Measurements from ENCODE around the gene MCC. TPM values are rescaled to one million over a fixed set of nuclear protein-coding genes. Genes with fewer than 3 reads are reported as not detected.

MCC gene
- total RNA-seq, 1 donor from 2014 or later = 1.1 TPM

DNA sequence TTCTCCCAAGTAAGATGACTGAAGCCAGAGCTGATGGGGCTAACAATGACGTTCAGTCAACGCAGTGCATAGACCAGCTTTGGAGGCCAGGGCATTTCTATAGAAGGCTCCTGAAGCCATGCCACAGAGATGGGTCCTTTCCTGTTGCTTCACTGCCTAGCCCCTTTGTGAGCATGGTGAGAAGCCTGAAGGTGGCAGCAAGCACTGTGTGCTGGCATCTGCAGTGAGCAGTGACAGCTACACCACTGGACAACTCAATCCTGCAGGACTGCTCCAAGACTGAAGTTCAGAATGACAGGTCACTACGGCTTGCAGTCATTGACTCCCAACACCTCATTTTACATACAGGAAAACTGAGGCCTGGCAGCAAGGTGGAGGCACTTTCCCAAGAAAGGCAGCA lies 282.4 kb downstream of the MCC start:
- Mint-ChIP-seq H3K4me1 (no peaks in the 10 kb centered on the region), H3K36me3 (ENCODE audit: low read depth) (no peaks in the 10 kb centered on the region), H3K27ac (no peak overlapping the region), H3K4me3 (no peak overlapping the region), H3K27me3 (peaks cover 4% of the 10 kb centered on the region), H3K9me3 (no peaks in the 10 kb centered on the region)
- intact Hi-C loops (cut with micrococcal nuclease) = no loop called here
- no peak for DNase-seq

DNA sequence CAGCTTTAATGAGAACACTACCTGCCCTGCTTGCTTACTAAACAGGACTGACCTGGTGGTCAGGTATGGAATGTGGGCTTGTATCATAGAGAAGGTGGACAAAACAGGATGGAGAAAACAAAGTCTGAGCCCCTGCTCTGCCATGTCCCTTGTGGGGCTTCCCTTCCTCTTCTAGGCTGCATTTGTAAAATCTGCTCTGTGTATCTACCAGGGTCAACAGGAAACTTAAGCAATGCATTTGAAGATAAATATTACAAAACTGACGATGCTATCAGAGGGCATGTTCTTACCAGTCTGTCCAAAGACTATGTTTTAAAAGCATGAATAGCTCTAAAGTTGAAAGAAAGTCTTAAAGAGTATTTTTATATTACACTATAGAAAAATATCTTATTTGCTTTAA lies 282.9 kb downstream of the MCC start:
- Mint-ChIP-seq H3K4me3 (no peak overlapping the region), H3K36me3 (ENCODE audit: low read depth) (no peaks in the 10 kb centered on the region)

GRCh38 chr5:113204525-113205161 lies 283.6 kb downstream of the MCC start:
- H3K4me1 Mint-ChIP-seq = no peaks in the 10 kb centered on the region
- H3K36me3 Mint-ChIP-seq (ENCODE audit: low read depth) = no peaks in the 10 kb centered on the region
- H3K27me3 Mint-ChIP-seq = no peaks in the 10 kb centered on the region
- no peaks in the 10 kb centered on the region for H3K9me3 Mint-ChIP-seq
- intact Hi-C loops (cut with micrococcal nuclease) = no loop called here
- no peak overlapping the region for H3K27ac Mint-ChIP-seq
- no peak for DNase-seq
- H3K4me3 Mint-ChIP-seq = no peak overlapping the region

More for the DNA sequence above, 282.9 kb downstream of the MCC start:
- DNase-seq = no peak
- Mint-ChIP-seq H3K27ac (no peak overlapping the region), H3K9me3 (no peaks in the 10 kb centered on the region), H3K27me3 (peaks cover 2% of the 10 kb centered on the region), H3K4me1 (no peaks in the 10 kb centered on the region)
- intact Hi-C loops (cut with micrococcal nuclease) = no loop called here

GRCh38 chr5:113203916-113204315 lies 284.3 kb downstream of the MCC start:
- Mint-ChIP-seq H3K9me3 (no peaks in the 10 kb centered on the region), H3K27ac (no peak overlapping the region), H3K4me3 (no peak overlapping the region), H3K4me1 (no peaks in the 10 kb centered on the region), H3K36me3 (ENCODE audit: low read depth) (no peaks in the 10 kb centered on the region), H3K27me3 (peaks cover 2% of the 10 kb centered on the region)
- no peak for DNase-seq
- intact Hi-C loops (cut with micrococcal nuclease) = no loop called here

- H3K36me3 Mint-ChIP-seq (ENCODE audit: low read depth) = no peaks in the 10 kb centered on the region
- intact Hi-C loops (cut with micrococcal nuclease) = no loop called here
- no peak for DNase-seq
- peaks cover 2% of the 10 kb centered on the region for H3K27me3 Mint-ChIP-seq
- no peaks in the 10 kb centered on the region for H3K9me3 Mint-ChIP-seq
- H3K4me1 Mint-ChIP-seq = no peaks in the 10 kb centered on the region
- H3K27ac Mint-ChIP-seq = no peak overlapping the region
- no peak overlapping the region for H3K4me3 Mint-ChIP-seq
Observed at GRCh38 chr5:113202746-113203716, 285.2 kb downstream of the MCC start.

GRCh38 chr5:113202287-113202686 lies 286.0 kb downstream of the MCC start:
- DNase-seq = no peak
- no peak overlapping the region for H3K27ac Mint-ChIP-seq

GRCh38 chr5:113201715-113202114 lies 286.5 kb downstream of the MCC start:
- no peak for DNase-seq
- Mint-ChIP-seq H3K4me3 (no peak overlapping the region), H3K36me3 (ENCODE audit: low read depth) (no peaks in the 10 kb centered on the region), H3K9me3 (no peaks in the 10 kb centered on the region), H3K4me1 (no peaks in the 10 kb centered on the region), H3K27me3 (peaks cover 2% of the 10 kb centered on the region), H3K27ac (no peak overlapping the region)
- intact Hi-C loops (cut with micrococcal nuclease) = no loop called here

More at GRCh38 chr5:113202287-113202686, 286.0 kb downstream of the MCC start:
- H3K4me3 Mint-ChIP-seq = no peak overlapping the region
- H3K9me3 Mint-ChIP-seq = no peaks in the 10 kb centered on the region
- H3K36me3 Mint-ChIP-seq (ENCODE audit: low read depth) = no peaks in the 10 kb centered on the region
- intact Hi-C loops (cut with micrococcal nuclease) = no loop called here
- no peaks in the 10 kb centered on the region for H3K4me1 Mint-ChIP-seq
- peaks cover 2% of the 10 kb centered on the region for H3K27me3 Mint-ChIP-seq

- no peaks in the 10 kb centered on the region for H3K9me3 Mint-ChIP-seq
- no peak overlapping the region for H3K4me3 Mint-ChIP-seq
- no peaks in the 10 kb centered on the region for H3K36me3 Mint-ChIP-seq (ENCODE audit: low read depth)
- no peaks in the 10 kb centered on the region for H3K4me1 Mint-ChIP-seq
- DNase-seq = no peak
- intact Hi-C loops (cut with micrococcal nuclease) = no loop called here
- H3K27ac Mint-ChIP-seq = no peak overlapping the region
- peaks cover 2% of the 10 kb centered on the region for H3K27me3 Mint-ChIP-seq
Observed at GRCh38 chr5:113199122-113199905, 288.9 kb downstream of the MCC start.

GRCh38 chr5:113197456-113198200 lies 290.6 kb downstream of the MCC start:
- H3K4me3 Mint-ChIP-seq = no peak overlapping the region
- H3K27ac Mint-ChIP-seq = no peak overlapping the region
- H3K4me1 Mint-ChIP-seq = no peaks in the 10 kb centered on the region
- H3K9me3 Mint-ChIP-seq = no peaks in the 10 kb centered on the region
- peaks cover 2% of the 10 kb centered on the region for H3K27me3 Mint-ChIP-seq
- intact Hi-C loops (cut with micrococcal nuclease) = no loop called here
- no peaks in the 10 kb centered on the region for H3K36me3 Mint-ChIP-seq (ENCODE audit: low read depth)
- DNase-seq = no peak

- no peaks in the 10 kb centered on the region for H3K36me3 Mint-ChIP-seq (ENCODE audit: low read depth)
- DNase-seq = no peak
- peaks cover 2% of the 10 kb centered on the region for H3K27me3 Mint-ChIP-seq
- no peak overlapping the region for H3K4me3 Mint-ChIP-seq
- H3K9me3 Mint-ChIP-seq = no peaks in the 10 kb centered on the region
- intact Hi-C loops (cut with micrococcal nuclease) = no loop called here
- no peak overlapping the region for H3K27ac Mint-ChIP-seq
- no peaks in the 10 kb centered on the region for H3K4me1 Mint-ChIP-seq
Observed at GRCh38 chr5:113195771-113196170, 292.5 kb downstream of the MCC start.

DNA sequence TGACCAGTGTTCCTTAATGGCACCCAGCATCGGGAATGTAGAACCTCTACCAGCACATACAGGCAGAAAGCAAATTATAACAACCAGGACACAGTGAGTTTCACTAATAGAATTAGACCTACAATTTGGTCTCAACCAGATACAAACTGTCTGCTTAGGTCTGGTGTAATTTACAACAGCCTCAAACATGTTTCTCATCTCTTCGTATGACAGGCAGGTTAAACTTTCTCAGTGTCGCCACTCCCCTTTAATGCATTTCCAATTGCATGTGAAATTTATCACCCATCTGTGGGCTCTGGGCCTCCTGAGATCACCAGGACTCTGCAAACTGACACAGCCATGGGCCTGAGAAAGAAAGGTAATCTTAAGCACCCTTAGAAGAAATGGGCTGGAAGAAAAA lies 293.0 kb downstream of the MCC start:
- Mint-ChIP-seq H3K4me1 (no peaks in the 10 kb centered on the region), H3K27me3 (peaks cover 2% of the 10 kb centered on the region), H3K27ac (no peak overlapping the region), H3K4me3 (no peak overlapping the region), H3K9me3 (no peaks in the 10 kb centered on the region), H3K36me3 (ENCODE audit: low read depth) (no peaks in the 10 kb centered on the region)
- no peak for DNase-seq
- intact Hi-C loops (cut with micrococcal nuclease) = no loop called here

DNA sequence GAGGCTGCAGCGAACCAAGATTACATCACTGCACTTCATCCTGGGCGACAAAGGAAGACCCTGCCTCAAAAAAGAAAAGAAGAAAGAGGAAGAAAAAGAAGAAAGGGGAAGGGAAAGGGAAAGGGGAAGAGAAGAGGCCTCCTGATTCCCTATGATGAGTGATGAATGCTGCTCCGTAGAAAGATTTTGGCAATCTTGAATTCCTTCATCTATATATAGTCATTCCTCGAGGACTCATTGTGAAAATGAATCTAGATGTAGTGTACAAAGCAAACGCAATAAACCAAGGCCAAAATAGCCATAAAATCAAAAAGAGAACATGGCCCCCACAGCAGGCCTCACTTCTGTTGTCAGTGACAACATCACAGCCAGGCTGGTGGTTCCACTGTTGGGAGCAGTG lies 293.7 kb downstream of the MCC start:
- Mint-ChIP-seq H3K36me3 (ENCODE audit: low read depth) (no peaks in the 10 kb centered on the region), H3K27me3 (peaks cover 2% of the 10 kb centered on the region), H3K27ac (no peak overlapping the region), H3K9me3 (no peaks in the 10 kb centered on the region), H3K4me3 (no peak overlapping the region), H3K4me1 (no peaks in the 10 kb centered on the region)
- intact Hi-C loops (cut with micrococcal nuclease) = no loop called here
- DNase-seq = no peak

- intact Hi-C loops (cut with micrococcal nuclease) = no loop called here
- Mint-ChIP-seq H3K4me1 (no peaks in the 10 kb centered on the region), H3K36me3 (ENCODE audit: low read depth) (no peaks in the 10 kb centered on the region), H3K9me3 (no peaks in the 10 kb centered on the region), H3K4me3 (no peak overlapping the region), H3K27me3 (no peaks in the 10 kb centered on the region), H3K27ac (no peak overlapping the region)
- DNase-seq = no peak
Observed at GRCh38 chr5:113194125-113194524, 294.1 kb downstream of the MCC start.

Data from activated CD4-positive, alpha-beta T cell treated with anti-CD3 and anti-CD28 coated beads, Interleukin-2, amount 10 ng/mL, durations not matched to agents 24 days and 14 days (primary cell).